GM12875 (cell line): Measurements from ENCODE around the gene ADCY4.
A peak's percentile ranks its signal among the peaks of the same experiment; 100 is the strongest.

Experiments used
- H3K4me3 ChIP-seq: one replicate; pipeline ENCODE4 v1.5.1; 2011; ENCODE audit warnings: low read depth, low read length, control low read depth
- TF ChIP-seq, protein P1 (sequence below): IDR thresholded peaks from 2 replicates; pipeline ENCODE4 v1.5.1; 2011; ENCODE audit warnings: low read depth, mild to moderate bottlenecking, control low read depth, inconsistent platforms, low read length, moderate library complexity, borderline replicate concordance; ENCODE audit not compliant: insufficient read depth

Gene ADCY4

DNA sequence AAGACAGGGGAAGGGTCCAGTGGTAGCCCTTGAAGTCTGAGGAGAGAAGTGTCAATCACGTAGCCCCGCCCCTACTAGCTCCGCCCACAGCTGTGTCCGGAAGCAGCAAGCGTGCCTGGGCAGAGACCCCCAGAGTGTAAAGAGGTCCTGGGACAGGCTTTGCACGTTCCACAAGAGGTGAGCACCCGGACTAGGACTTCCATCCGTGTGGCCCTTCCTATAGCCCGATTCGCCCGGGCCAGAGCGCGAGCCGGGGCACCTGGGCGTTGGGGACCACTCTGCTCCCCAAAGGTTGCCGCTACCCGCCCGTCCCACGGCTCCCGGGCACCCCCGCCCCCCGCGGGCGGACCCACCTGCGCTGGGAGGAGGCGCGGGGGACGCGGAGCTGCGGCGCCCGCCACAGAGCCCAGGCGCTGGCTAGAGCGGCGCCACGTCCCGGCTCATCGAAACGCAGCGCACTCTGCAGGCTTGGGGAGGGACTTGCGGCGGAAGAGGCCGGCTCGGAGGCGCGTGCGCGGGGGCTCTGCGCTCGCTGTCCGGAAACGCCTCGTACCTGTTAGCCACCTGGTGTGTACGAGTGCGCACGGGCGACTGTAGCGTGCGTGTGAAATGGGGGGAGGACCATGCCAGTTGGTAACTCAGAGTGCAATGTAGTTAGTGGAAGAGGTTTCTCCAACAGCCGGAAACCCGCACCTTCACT lies 63.6 kb downstream of the ADCY4 start, which contains the start of gene RABGGTA:
TSS of gene RABGGTA (minus strand) at position 464 of the 700 bp plus-strand sequence. CDS start 482 bp downstream, outside the sequence.
- peak within 1 kb of the TSS; percentile 67 for H3K4me3 ChIP-seq
- TF ChIP-seq, protein P1, sequence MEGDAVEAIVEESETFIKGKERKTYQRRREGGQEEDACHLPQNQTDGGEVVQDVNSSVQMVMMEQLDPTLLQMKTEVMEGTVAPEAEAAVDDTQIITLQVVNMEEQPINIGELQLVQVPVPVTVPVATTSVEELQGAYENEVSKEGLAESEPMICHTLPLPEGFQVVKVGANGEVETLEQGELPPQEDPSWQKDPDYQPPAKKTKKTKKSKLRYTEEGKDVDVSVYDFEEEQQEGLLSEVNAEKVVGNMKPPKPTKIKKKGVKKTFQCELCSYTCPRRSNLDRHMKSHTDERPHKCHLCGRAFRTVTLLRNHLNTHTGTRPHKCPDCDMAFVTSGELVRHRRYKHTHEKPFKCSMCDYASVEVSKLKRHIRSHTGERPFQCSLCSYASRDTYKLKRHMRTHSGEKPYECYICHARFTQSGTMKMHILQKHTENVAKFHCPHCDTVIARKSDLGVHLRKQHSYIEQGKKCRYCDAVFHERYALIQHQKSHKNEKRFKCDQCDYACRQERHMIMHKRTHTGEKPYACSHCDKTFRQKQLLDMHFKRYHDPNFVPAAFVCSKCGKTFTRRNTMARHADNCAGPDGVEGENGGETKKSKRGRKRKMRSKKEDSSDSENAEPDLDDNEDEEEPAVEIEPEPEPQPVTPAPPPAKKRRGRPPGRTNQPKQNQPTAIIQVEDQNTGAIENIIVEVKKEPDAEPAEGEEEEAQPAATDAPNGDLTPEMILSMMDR, result peak; percentile 91

DNA sequence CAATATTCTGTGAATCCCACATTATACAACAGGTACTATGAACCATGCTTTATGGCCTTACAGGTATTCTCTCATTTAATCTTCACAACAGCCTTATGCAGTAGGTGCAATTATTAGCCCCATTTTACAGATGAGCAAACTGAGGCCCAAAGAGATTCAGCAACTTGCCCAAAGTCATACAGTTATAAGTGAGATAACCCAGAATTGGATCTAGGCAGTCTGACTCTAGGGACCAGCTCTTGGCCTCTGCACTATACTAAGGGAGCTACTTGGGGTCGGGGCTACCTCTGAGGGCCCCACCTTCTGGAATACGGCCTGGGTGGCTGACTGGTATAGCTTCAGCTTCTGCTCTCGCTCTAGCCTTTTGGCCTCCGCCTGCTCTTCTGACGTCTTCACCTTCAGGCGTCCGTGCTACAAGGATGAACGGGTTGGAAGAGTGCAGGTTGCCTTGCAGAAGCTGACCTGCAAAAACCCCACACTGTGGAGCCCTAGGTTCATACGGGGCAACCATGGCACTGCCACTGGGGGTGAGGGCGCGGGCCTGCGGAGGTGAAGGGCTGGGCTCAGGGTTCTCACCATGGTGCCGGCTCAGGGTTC lies 64.2 kb downstream of the ADCY4 start:
- TF ChIP-seq, protein P1, result no peak
- H3K4me3 ChIP-seq, result peak overlapping the region; percentile 67

DNA sequence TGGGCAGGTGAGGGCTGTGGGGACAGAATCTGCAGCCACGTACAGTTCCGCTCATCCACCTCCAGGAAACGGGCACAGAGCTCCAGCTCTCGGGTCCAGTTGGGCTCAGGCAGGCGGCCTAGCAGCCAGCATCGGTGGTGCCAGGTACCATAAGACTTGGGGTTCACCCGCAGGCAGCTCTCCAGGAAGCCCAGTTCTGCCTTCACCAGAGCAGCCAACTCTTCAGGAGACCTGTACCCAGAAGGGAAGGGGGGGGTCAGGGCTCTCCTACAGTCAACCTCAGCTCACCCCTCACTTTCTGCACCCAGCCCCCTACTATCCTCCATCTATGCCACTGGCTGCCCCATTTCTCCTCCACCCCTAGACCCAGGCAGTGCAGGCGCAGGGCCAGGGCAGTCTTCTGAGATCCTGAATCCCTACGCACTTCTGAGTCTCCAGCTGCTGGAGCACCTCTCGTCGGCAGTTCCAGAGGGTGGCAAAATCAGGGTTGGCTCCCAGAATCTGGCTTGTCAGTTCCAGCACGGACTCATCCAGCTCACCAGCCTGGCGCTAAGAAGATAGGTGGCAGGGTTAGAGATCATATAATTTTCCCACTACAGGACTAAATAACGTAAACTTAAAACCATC lies 64.8 kb downstream of the ADCY4 start:
- TF ChIP-seq, protein P1, result no peak
- no peak overlapping the region for H3K4me3 ChIP-seq

DNA sequence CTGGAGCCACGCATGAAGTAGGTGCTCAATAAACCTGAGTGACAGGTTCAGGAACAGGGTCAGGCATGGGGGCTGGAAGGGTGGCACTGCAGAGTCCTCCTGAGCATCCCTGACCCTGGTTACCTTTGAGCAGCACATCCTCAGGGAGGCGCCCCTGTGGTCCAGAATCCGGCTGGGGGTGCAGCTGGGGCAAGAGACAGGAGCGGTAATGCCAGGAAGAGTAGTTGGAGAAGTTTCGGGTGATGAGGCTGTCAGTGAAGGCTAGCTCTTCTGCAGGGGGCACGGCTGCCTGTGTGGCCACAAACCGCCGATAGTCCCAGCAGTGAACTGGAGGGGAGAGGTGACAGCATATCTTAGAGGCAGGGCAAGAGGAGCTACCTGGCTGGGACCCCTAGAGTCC lies 65.5 kb downstream of the ADCY4 start:
- TF ChIP-seq, protein P1, result no peak
- H3K4me3 ChIP-seq, result no peak overlapping the region
